ENCODE data around the gene EML6.
"Not testable (repeated sequence)": the region's sequence is repeated elsewhere in the genome, so short reads cannot be mapped to it uniquely, and the experiment has no call there.

Gene EML6

DNA sequence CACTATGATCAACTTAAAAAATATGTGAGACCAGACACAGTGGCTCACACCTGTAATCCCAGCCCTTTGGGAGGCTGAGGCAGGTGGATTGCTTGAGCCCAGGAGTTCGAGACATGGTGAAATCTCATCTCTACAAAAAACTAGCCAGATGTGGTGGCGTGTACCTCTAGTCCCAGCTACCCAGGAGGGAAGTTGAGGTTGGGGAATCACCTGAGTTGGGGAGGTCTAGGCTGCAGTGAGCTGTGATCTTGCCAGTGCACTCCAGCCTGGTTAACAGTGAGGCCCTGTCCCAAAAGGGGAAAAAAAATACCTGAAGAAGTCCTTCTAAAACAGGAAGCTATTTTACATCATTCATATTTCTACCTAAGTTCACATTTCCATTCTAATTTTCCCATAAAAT is 144.0 kb downstream of the EML6 start:
- Mint-ChIP-seq H3K4me1 (ENCODE audit: low read depth) (peaks cover 11% of the 10 kb centered on the region), H3K27ac (no peak overlapping the region), H3K4me3 (no peak overlapping the region), H3K36me3 (ENCODE audit: low read depth) (no peaks in the 10 kb centered on the region), H3K27me3 (ENCODE audit: low read depth) (no peaks in the 10 kb centered on the region), H3K9me3 (no peaks in the 10 kb centered on the region)

GRCh38 chr2:54871457-54872107 is 148.1 kb downstream of the EML6 start:
- Mint-ChIP-seq H3K4me1 (ENCODE audit: low read depth) (peaks cover 11% of the 10 kb centered on the region), H3K27ac (no peak overlapping the region), H3K27me3 (ENCODE audit: low read depth) (peaks cover 8% of the 10 kb centered on the region), H3K9me3 (no peaks in the 10 kb centered on the region), H3K4me3 (no peak overlapping the region), H3K36me3 (ENCODE audit: low read depth) (no peaks in the 10 kb centered on the region)

DNA sequence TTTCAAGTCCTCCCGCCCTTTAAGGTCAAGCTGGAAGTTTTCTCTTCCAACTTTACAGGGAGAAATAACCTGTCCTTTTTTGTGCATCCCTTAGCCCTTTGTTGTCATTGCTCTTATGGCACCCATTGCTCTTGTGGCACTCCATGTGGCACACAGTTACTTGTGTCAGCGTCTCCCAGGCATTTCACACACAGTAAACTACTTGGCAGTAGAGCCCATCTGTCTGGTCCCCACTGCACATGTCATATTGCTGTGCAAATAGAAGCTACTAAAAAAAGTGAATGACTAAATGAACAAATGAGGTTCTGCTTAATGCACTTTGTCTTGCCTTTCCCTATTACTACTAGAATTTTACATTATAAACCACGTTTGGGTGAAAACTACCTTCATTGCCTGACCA is 149.3 kb downstream of the EML6 start:
- Mint-ChIP-seq H3K4me1 (ENCODE audit: low read depth) (peaks cover under 1% of the 10 kb centered on the region), H3K36me3 (ENCODE audit: low read depth) (no peaks in the 10 kb centered on the region), H3K27ac (no peak overlapping the region), H3K4me3 (no peak overlapping the region), H3K9me3 (no peaks in the 10 kb centered on the region), H3K27me3 (ENCODE audit: low read depth) (peaks cover 8% of the 10 kb centered on the region)

GRCh38 chr2:54873236-54873635 is 149.8 kb downstream of the EML6 start:
- H3K27me3 Mint-ChIP-seq (ENCODE audit: low read depth); H3K4me1 Mint-ChIP-seq (ENCODE audit: low read depth); H3K36me3 Mint-ChIP-seq (ENCODE audit: low read depth); H3K4me3 Mint-ChIP-seq; H3K9me3 Mint-ChIP-seq; H3K27ac Mint-ChIP-seq: not testable (repeated sequence)

GRCh38 chr2:54876764-54877163 is 153.3 kb downstream of the EML6 start:
- no peaks in the 10 kb centered on the region for H3K4me1 Mint-ChIP-seq (ENCODE audit: low read depth)
- H3K27me3 Mint-ChIP-seq (ENCODE audit: low read depth): peaks cover 12% of the 10 kb centered on the region
- no peaks in the 10 kb centered on the region for H3K9me3 Mint-ChIP-seq
- H3K27ac Mint-ChIP-seq: no peak overlapping the region
- H3K4me3 Mint-ChIP-seq: no peak overlapping the region
- no peaks in the 10 kb centered on the region for H3K36me3 Mint-ChIP-seq (ENCODE audit: low read depth)

DNA sequence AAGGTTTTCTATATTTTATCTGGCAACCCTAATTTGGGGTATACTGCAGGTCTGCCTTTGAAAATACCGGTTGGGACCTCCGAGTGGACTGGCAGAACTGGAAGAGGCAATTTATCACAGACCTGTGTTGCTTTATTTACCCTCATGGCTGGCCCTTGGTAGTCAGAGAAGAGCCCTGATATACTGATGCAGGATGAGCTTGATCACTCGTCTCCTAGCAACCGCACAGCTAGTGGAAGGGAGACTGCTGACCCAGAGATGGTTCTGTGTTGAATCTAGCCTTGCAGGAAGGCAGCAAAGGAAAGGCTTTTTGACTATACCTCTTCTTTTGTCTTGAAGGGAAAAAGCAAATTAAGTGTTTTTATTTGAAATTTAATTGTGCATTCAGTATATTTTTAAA is 154.7 kb downstream of the EML6 start:
- Mint-ChIP-seq H3K27me3 (ENCODE audit: low read depth) (peaks cover 7% of the 10 kb centered on the region), H3K27ac (no peak overlapping the region)

DNA sequence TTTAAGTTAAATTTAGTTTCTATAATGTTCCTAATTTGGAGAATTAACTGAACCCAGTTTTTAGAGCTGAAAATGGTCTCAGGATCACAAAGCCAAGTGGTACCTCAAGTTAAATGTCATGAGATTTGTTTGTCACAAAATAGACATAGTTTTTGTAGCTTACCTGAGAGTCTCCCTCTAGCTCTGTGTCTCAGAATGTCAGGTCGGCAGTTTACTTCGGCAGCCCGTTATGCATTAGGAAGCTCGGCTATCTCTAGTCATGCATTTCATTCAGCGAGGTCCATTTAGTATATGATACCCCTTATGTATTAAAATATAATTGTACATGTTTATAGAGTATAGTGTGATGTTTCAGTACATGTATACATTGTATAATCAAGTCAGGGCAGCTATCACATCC is 155.6 kb downstream of the EML6 start:
- Mint-ChIP-seq H3K9me3 (no peaks in the 10 kb centered on the region), H3K4me1 (ENCODE audit: low read depth) (no peaks in the 10 kb centered on the region), H3K27ac (no peak overlapping the region), H3K27me3 (ENCODE audit: low read depth) (peaks cover 7% of the 10 kb centered on the region), H3K36me3 (ENCODE audit: low read depth) (no peaks in the 10 kb centered on the region), H3K4me3 (no peak overlapping the region)

More for the DNA sequence above, 154.7 kb downstream of the EML6 start:
- H3K4me1 Mint-ChIP-seq (ENCODE audit: low read depth): no peaks in the 10 kb centered on the region
- H3K36me3 Mint-ChIP-seq (ENCODE audit: low read depth): no peaks in the 10 kb centered on the region
- no peak overlapping the region for H3K4me3 Mint-ChIP-seq
- no peaks in the 10 kb centered on the region for H3K9me3 Mint-ChIP-seq

- Mint-ChIP-seq H3K9me3 (no peaks in the 10 kb centered on the region), H3K27me3 (ENCODE audit: low read depth) (peaks cover 7% of the 10 kb centered on the region), H3K4me1 (ENCODE audit: low read depth) (no peaks in the 10 kb centered on the region), H3K36me3 (ENCODE audit: low read depth) (no peaks in the 10 kb centered on the region), H3K27ac (no peak overlapping the region), H3K4me3 (no peak overlapping the region)
Measured at GRCh38 chr2:54879598-54880332, 156.3 kb downstream of the EML6 start.

DNA sequence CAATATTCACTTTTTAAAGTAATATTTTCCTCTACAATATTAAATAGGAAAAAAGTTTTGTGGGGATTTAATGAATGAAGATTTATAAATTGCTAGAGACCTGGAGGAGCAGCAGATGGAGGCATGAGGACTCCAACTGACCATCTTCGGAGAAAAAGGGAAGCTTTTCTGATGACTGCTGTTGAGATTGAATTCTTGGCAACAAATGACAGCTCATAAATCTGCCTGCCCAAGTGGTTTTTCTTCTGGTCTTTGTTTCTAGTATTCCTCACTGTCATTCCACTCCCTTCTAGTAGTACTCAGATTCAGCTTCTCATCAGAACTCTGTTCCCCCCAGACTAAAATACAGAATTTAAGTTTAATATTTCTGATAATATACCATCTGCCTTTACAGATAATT is 157.0 kb downstream of the EML6 start:
- H3K9me3 Mint-ChIP-seq: no peaks in the 10 kb centered on the region
- H3K27ac Mint-ChIP-seq: no peak overlapping the region
- H3K4me3 Mint-ChIP-seq: no peak overlapping the region
- peaks cover 7% of the 10 kb centered on the region for H3K27me3 Mint-ChIP-seq (ENCODE audit: low read depth)
- H3K36me3 Mint-ChIP-seq (ENCODE audit: low read depth): no peaks in the 10 kb centered on the region
- H3K4me1 Mint-ChIP-seq (ENCODE audit: low read depth): no peaks in the 10 kb centered on the region

GRCh38 chr2:54881759-54882158 is 158.3 kb downstream of the EML6 start:
- no peaks in the 10 kb centered on the region for H3K4me1 Mint-ChIP-seq (ENCODE audit: low read depth)
- no peaks in the 10 kb centered on the region for H3K9me3 Mint-ChIP-seq
- H3K27ac Mint-ChIP-seq: no peak overlapping the region
- peaks cover 4% of the 10 kb centered on the region for H3K27me3 Mint-ChIP-seq (ENCODE audit: low read depth)
- no peak overlapping the region for H3K4me3 Mint-ChIP-seq
- H3K36me3 Mint-ChIP-seq (ENCODE audit: low read depth): no peaks in the 10 kb centered on the region

- Mint-ChIP-seq H3K4me1 (ENCODE audit: low read depth) (no peaks in the 10 kb centered on the region), H3K4me3 (no peak overlapping the region), H3K27me3 (ENCODE audit: low read depth) (peaks cover 30% of the 10 kb centered on the region), H3K36me3 (ENCODE audit: low read depth) (no peaks in the 10 kb centered on the region), H3K27ac (no peak overlapping the region), H3K9me3 (no peaks in the 10 kb centered on the region)
Measured at GRCh38 chr2:54885891-54886290, 162.4 kb downstream of the EML6 start.

- H3K4me3 Mint-ChIP-seq: no peak overlapping the region
- no peaks in the 10 kb centered on the region for H3K36me3 Mint-ChIP-seq (ENCODE audit: low read depth)
Measured at GRCh38 chr2:54887850-54888545, 164.5 kb downstream of the EML6 start.

GRCh38 chr2:54889053-54889452 is 165.6 kb downstream of the EML6 start:
- Mint-ChIP-seq H3K4me1 (ENCODE audit: low read depth) (no peaks in the 10 kb centered on the region), H3K27me3 (ENCODE audit: low read depth) (peaks cover 30% of the 10 kb centered on the region), H3K36me3 (ENCODE audit: low read depth) (no peaks in the 10 kb centered on the region)

More at GRCh38 chr2:54887850-54888545, 164.5 kb downstream of the EML6 start:
- Mint-ChIP-seq H3K27me3 (ENCODE audit: low read depth) (peaks cover 30% of the 10 kb centered on the region), H3K4me1 (ENCODE audit: low read depth) (no peaks in the 10 kb centered on the region), H3K27ac (no peak overlapping the region), H3K9me3 (no peaks in the 10 kb centered on the region)

DNA sequence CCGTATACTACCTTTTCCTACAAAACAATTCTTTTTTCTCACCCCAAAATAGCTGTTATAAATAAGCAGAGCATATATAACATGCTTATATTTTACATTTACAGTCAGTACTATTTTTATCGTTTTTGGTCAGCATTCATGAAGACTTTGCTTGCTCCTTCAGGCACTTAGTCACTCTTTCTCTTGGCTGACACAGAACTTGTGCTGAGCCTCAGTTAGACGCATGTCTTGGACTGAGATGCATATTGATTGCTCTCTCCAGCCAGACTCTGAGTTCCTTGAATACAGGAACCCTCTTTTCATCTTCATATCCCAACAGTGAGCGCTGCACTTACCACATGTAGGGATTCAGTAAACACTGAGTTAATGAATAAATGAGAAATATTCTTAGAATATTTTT is 168.4 kb downstream of the EML6 start:
- no peak overlapping the region for H3K27ac Mint-ChIP-seq
- no peaks in the 10 kb centered on the region for H3K4me1 Mint-ChIP-seq (ENCODE audit: low read depth)
- H3K36me3 Mint-ChIP-seq (ENCODE audit: low read depth): no peaks in the 10 kb centered on the region
- no peak overlapping the region for H3K4me3 Mint-ChIP-seq
- H3K27me3 Mint-ChIP-seq (ENCODE audit: low read depth): peaks cover 30% of the 10 kb centered on the region
- H3K9me3 Mint-ChIP-seq: peaks cover 7% of the 10 kb centered on the region

More at GRCh38 chr2:54889053-54889452, 165.6 kb downstream of the EML6 start:
- Mint-ChIP-seq H3K4me3 (no peak overlapping the region), H3K27ac (no peak overlapping the region), H3K9me3 (no peaks in the 10 kb centered on the region)

DNA sequence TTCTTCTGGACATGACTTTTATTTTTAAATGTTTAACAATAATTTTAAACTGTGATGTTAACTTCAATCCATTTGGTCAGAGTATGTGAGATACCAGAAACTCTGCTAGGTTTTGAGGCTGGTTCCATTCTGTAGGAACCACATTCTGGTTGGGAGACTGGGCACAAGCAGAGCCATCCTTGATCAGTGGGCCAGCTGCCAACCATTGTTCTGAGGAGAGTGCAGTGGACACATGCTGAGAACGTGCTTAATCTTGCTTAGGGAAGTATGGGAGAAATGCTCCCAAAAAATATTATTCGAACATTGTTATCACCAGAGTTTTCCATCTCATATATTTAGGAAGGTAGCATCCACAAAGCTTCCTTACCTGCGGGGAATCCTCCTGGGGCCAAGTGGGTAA is 171.0 kb downstream of the EML6 start:
- Mint-ChIP-seq H3K27ac (no peak overlapping the region), H3K9me3 (peaks cover 7% of the 10 kb centered on the region), H3K27me3 (ENCODE audit: low read depth) (peaks cover 14% of the 10 kb centered on the region), H3K4me3 (no peak overlapping the region), H3K4me1 (ENCODE audit: low read depth) (peaks cover 18% of the 10 kb centered on the region), H3K36me3 (ENCODE audit: low read depth) (peaks cover 1% of the 10 kb centered on the region)

All from T-helper 1 cell treated with Interleukin-12 subunit alpha and Interleukin-12 subunit beta and Interleukin-4 antibody, amounts not matched to agents 30 μg/mL and 1 μg/mL, for 36 hours (primary cell).